H1 (cell line): ENCODE measurements around the gene FPGS. TPM values are rescaled to one million over a fixed set of nuclear protein-coding genes. Genes with fewer than 3 reads are reported as not detected.
A peak's percentile ranks its signal among the peaks of the same experiment; 100 is the strongest.

Experiments used
- GABPA ChIP-seq: IDR thresholded peaks from 2 replicates; pipeline ENCODE4 v1.6.1; 2011; ENCODE audit warnings: mild to moderate bottlenecking, low read length, moderate library complexity, borderline replicate concordance; ENCODE audit not compliant: insufficient read depth
- KDM4A ChIP-seq: IDR thresholded peaks from one replicate; pipeline ENCODE4 v1.7.1; 2012; ENCODE audit warnings: low read depth, mild to moderate bottlenecking, moderate library complexity, low read length, inconsistent platforms; ENCODE audit not compliant: severe bottlenecking
- KDM5A ChIP-seq: fragments of 200-600 bp; IDR thresholded peaks from 2 replicates; pipeline ENCODE4 v1.7.1; 2012; ENCODE audit warnings: mild to moderate bottlenecking, low read length, inconsistent platforms, mixed read lengths
- NRF1 ChIP-seq: IDR thresholded peaks from 2 replicates; pipeline ENCODE4 v1.6.1; 2011; ENCODE audit warnings: mild to moderate bottlenecking, low read depth, low read length, improper control_type of control experiment
- SAP30 ChIP-seq: fragments of 300-600 bp; sonication (generic); IDR thresholded peaks from 2 replicates; pipeline ENCODE4 v1.7.1; 2012; ENCODE audit warnings: low read length, moderate library complexity, mild to moderate bottlenecking, inconsistent platforms; ENCODE audit not compliant: insufficient read depth, insufficient replicate concordance
- SIN3A ChIP-seq, 2 experiments: IDR thresholded peaks in 1 of 2; conservative IDR thresholded peaks in 1 of 2; 2 replicates each; pipeline ENCODE4 v1.6.1; 2011 to 2012; ENCODE audit warnings: low read length in 2 of 2, improper control_type of control experiment in 1 of 2, low read depth in 1 of 2, mild to moderate bottlenecking in 1 of 2
- SIRT6 ChIP-seq: IDR thresholded peaks from one replicate; pipeline ENCODE4 v1.7.1; 2012; ENCODE audit warnings: low read length, inconsistent platforms
- SIX5 ChIP-seq: IDR thresholded peaks from 2 replicates; pipeline ENCODE4 v1.6.1; 2011; ENCODE audit warnings: mild to moderate bottlenecking, low read depth, low read length
- SRF ChIP-seq: IDR thresholded peaks from 2 replicates; pipeline ENCODE4 v1.6.1; 2011; ENCODE audit warnings: mild to moderate bottlenecking, low read depth, low read length, moderate library complexity
- TAF1 ChIP-seq: IDR thresholded peaks from 2 replicates; pipeline ENCODE4 v1.6.1; 2011; ENCODE audit warnings: mild to moderate bottlenecking, low read depth, low read length
- ZNF274 ChIP-seq: IDR thresholded peaks from 2 replicates; pipeline ENCODE4 v1.7.0; 2012; ENCODE audit warnings: low read length, borderline replicate concordance; ENCODE audit errors: extremely low read depth
- polyA plus RNA-seq, 7 experiments: library from polyadenylated mRNA; depleted of rRNA in 3 of 7; stranded (reverse) in 5 of 7; unstranded in 2 of 7; fragments of >200 nt in 5 of 7; fragments of 200-250 nt in 2 of 7; gene quantifications; 1 replicate in 5 of 7; 2 replicates in 1 of 7; 4 replicates in 1 of 7; pipeline versions ENCODE4 v1.2.1 to v1.2.3, GENCODE V29; 2011 to 2013; ENCODE audit warnings: missing spikeins in 2 of 7, mixed read lengths in 2 of 7
- total RNA-seq: library from RNA; stranded (reverse); fragmentation: NEBNext Ultra II Directional; extraction: Animal tissue kit (Norgen Biotek cat#: 25700); gene quantifications from 2 replicates; pipeline ENCODE4 v1.2.1, GENCODE V29; 2021

The FPGS gene
- total and polyA plus RNA-seq, 2 of the 8 experiments (the other 6 are each of a cell fraction or from before 2014, with no cell fraction given) = 62.4 to 83.0 TPM

DNA sequence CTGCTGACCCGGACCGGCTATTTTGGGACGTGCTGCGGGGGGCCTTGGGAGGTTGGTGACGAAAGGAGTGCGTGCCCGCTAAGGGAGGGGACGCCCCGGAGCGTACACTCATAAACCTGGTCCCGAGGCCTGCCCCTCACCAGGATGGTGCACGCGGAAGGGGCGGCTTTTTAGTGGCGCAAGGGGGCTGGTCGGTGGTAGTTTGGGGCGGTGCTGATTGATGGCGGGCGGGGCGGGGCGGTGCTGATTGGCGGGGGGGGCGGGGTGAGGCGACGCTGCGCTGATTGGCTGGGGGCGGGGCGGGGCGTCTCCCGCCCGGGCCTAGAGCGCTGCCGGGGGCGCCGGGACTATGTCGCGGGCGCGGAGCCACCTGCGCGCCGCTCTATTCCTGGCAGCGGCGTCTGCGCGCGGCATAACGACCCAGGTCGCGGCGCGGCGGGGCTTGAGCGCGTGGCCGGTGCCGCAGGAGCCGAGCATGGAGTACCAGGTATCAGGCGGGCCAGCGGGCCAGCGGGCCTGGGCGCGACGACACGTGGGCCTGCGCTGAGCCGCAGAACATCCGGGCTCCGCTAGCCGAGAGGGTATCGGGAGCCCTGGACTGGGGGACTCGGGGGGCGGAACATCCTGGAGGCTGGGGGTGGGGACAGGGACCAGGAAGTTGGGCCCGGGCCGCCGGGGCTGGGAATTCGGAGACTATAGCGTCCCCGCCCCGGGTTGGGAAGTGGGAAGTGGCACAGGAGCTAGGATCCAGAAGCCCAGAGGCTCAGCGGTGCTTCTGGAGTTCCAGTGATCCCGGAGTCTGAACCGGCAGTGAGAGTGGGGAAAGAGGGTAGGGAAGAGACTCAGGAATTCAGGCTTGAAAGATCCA, at the start of gene FPGS (continued):
- TF ChIP-seq ZNF274 (no peak), KDM4A (no peak), TAF1 (peak; percentile 79), SAP30 (no peak), SIX5 (no peak), NRF1 (0 out of 2 replicates have a peak, but pooled peaks have one; percentile 7), SRF (no peak), KDM5A (no peak), SIN3A (conservative IDR thresholded peaks at IDR 0.05 in 1 of 2, IDR thresholded peaks at IDR 0.05 in 1 of 2; ENCODE audit: low read depth in 1 of 2, low read length in 2 of 2) (peak; percentile 46 to 64; a peak in 2 of 4 replicates), GABPA (no peak), SIRT6 (no peak)
- TF ChIP-seq, all 59 proteins: peak for 16
